Activated naive CD4-positive, alpha-beta T cell treated with anti-CD3 and anti-CD28 coated beads for 36 hours (primary cell): ENCODE results near the gene PKN2. TPM values are rescaled to one million over a fixed set of nuclear protein-coding genes. Genes with fewer than 3 reads are reported as not detected.

Experiments
- CTCF ChIA-PET: fragments of 350-600 bp; sonication (Branson Sonifier 250); formaldehyde crosslinking; loops from one replicate; lab custom pipeline; 2021; ENCODE audit warnings: antibody characterized with exemption; lab: Charles Lee
- DNase-seq: peaks from one replicate; pipeline ENCODE4 v3.0.0-alpha.2; 2020
- H3K27ac Mint-ChIP-seq: one replicate; pipeline ENCODE4 v1.8.0; 2021; ENCODE audit warnings: mild to moderate bottlenecking, mixed read lengths
- H3K27me3 Mint-ChIP-seq: one replicate; pipeline ENCODE4 v1.8.0; 2021; ENCODE audit warnings: low read depth, mixed read lengths
- H3K36me3 Mint-ChIP-seq: one replicate; pipeline ENCODE4 v1.8.0; 2021; ENCODE audit warnings: low read depth, mixed read lengths
- H3K4me1 Mint-ChIP-seq: one replicate; pipeline ENCODE4 v1.8.0; 2021; ENCODE audit warnings: low read depth, mixed read lengths
- H3K4me3 Mint-ChIP-seq: one replicate; pipeline ENCODE4 v1.8.0; 2021; ENCODE audit warnings: mild to moderate bottlenecking, moderate library complexity, mixed read lengths
- H3K9me3 Mint-ChIP-seq: one replicate; pipeline ENCODE4 v1.8.0; 2021; ENCODE audit warnings: mixed read lengths
- intact Hi-C: fragments of 100-400 bp; cut with micrococcal nuclease; formaldehyde crosslinking; loops from one replicate; pipeline ENCODE4 v1.15.1; 2023
- total RNA-seq, 2 experiments: library from RNA; stranded (reverse); gene quantifications; one replicate each; pipeline ENCODE4 v1.2.3, GENCODE V29; 2021

The PKN2 gene
- total RNA-seq, 2 experiments from 2014 or later: 17.2 to 17.9 TPM

DNA sequence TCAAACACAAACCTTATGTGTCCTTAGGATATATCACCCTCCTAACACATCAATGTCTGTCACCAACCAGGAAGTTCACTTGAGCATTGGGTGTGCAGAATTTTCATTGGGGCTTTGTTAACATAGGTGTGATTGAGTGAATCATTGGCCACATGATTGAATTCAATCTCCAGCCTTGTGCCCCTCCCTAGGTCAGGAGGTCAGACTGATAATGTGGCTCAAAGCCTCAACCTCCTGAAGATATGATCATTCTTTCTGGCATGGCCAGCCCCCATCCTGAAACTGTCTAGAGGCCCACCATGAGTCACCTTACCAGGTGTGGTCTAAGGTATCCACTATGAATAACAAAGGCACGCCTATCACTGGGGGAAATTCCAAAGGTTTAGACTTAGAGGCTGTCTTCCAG lies 90.1 kb downstream of the PKN2 start:
- intact Hi-C loops: loop anchor here (1.0 kb wide), 1 partner anchor 90 kb away; the partner anchor contains the start of gene PKN2
- Mint-ChIP-seq H3K27ac (peak overlapping the region; percentile 76), H3K4me3 (no peak overlapping the region), H3K4me1 (peaks cover 24% of the 10 kb centered on the region), H3K36me3 (peaks cover 44% of the 10 kb centered on the region), H3K27me3 (no peaks in the 10 kb centered on the region), H3K9me3 (no peaks in the 10 kb centered on the region)
- CTCF ChIA-PET: interaction anchor here (0.5 to 1.2 kb wide), 3 partner anchors 21 to 195 kb away, joined by 3 read pairs; no protein-coding TSS in a partner anchor
- peak; percentile 65 for DNase-seq

DNA sequence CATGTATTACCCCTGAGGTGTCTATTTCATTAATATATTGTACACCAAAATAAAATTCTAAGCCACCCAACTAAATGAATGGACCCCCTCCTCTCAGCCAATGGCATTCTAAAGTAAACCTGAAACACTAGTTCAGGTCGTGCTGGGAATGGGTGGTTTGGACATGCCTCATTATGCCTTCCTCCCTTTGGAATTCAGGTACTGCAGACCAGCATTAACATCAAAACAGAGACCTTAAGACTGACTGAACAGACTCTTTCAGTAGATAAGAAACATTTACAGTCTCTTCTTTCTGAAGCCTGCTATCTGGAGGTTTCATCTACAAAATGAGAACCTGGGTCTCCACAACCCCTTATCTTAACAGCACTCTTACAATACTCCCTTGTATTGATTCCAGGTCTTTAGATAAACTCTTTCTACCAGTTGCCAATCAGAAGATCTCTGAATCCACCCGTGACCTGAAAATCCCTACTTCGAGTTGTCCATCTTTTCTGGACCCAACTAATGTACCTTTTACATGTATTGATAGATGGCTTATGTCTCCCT lies 93.6 kb downstream of the PKN2 start:
- no peak overlapping the region for H3K27ac Mint-ChIP-seq
- no peaks in the 10 kb centered on the region for H3K27me3 Mint-ChIP-seq
- no peaks in the 10 kb centered on the region for H3K9me3 Mint-ChIP-seq
- no peak for DNase-seq
- peaks cover 40% of the 10 kb centered on the region for H3K36me3 Mint-ChIP-seq
- H3K4me1 Mint-ChIP-seq: peaks cover 24% of the 10 kb centered on the region
- intact Hi-C loops: no loop called here
- H3K4me3 Mint-ChIP-seq: no peak overlapping the region
- CTCF ChIA-PET: interaction anchor here (1.1 kb wide), 1 partner anchor 68 kb away, joined by 3 read pairs; no protein-coding TSS in a partner anchor

DNA sequence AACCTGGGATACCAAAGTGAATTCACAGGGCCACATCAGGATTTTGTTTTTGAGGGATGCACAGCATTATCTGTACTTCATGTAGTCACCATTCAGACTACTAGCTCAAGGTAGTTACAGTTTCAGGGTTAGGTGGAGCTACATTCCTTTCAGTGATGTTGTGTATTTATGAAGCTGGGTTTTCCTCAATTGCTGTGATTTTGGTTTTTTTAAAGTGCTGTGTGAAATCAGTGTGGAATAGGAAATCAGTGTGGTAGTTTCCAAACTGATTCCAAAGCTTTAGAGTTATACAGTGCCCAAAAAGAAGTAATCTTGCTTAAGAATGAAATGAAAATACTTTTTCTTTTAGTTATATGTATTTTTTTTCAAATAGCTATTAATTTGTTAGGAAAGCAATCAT lies 95.8 kb downstream of the PKN2 start:
- Mint-ChIP-seq H3K9me3 (no peaks in the 10 kb centered on the region), H3K27ac (no peak overlapping the region), H3K27me3 (no peaks in the 10 kb centered on the region), H3K4me1 (peaks cover 6% of the 10 kb centered on the region), H3K36me3 (peaks cover 27% of the 10 kb centered on the region), H3K4me3 (no peak overlapping the region)
- DNase-seq: no peak
- CTCF ChIA-PET: interaction anchor here (1.2 kb wide), 1 partner anchor 97 kb away, joined by 5 read pairs; no protein-coding TSS in a partner anchor
- intact Hi-C loops: no loop called here

DNA sequence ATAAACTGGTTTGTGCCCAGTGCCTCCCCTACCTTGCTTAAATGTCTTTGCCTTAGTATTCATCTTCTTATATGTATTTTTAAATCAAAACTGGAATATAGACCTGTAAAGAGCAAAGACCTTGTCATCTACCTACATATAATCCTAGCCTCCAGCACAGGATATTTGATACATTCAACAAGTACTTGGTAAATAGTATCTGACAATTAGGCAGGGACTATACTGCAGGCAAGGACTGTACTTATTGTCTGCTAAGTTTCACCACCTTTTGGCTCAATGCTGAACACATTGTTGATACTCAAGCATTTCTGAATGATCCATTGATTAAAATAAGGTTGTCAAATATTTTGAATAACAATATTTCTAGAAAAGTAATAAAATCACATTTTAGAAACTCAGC lies 96.4 kb downstream of the PKN2 start:
- no peak overlapping the region for H3K4me3 Mint-ChIP-seq
- no peaks in the 10 kb centered on the region for H3K27me3 Mint-ChIP-seq
- intact Hi-C loops: no loop called here
- peaks cover 2% of the 10 kb centered on the region for H3K4me1 Mint-ChIP-seq
- peaks cover 27% of the 10 kb centered on the region for H3K36me3 Mint-ChIP-seq
- no peaks in the 10 kb centered on the region for H3K9me3 Mint-ChIP-seq
- DNase-seq: no peak
- no peak overlapping the region for H3K27ac Mint-ChIP-seq
- CTCF ChIA-PET: interaction anchor here (0.8 to 1.2 kb wide), 2 partner anchors 9 to 96 kb away, joined by 3 to 5 read pairs; no protein-coding TSS in a partner anchor

DNA sequence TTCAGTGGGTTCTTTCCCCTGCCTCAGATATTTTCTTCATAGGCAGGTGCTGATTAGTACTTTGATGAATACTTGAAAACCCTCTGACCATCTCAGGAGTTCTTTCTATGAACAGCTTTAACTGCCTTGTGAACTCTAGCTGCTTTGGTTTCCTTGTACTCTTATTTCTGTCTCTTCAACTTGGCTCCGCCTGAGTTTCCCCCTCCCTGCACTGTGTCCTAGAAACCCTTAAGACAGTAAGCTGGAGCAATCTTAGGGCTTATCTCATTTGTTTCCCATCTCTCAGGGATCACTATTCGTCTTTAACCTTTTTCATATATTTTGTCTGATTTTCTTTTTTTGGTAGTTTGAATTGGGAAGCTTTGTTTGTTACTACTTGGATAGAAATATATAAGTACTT lies 99.1 kb downstream of the PKN2 start:
- Mint-ChIP-seq H3K9me3 (no peaks in the 10 kb centered on the region), H3K27me3 (no peaks in the 10 kb centered on the region), H3K4me1 (peaks cover 6% of the 10 kb centered on the region), H3K36me3 (peaks cover 12% of the 10 kb centered on the region), H3K27ac (no peak overlapping the region), H3K4me3 (no peak overlapping the region)
- CTCF ChIA-PET: interaction anchor here (0.6 kb wide), 1 partner anchor 128 kb away, joined by 3 read pairs; no protein-coding TSS in a partner anchor
- no peak for DNase-seq
- intact Hi-C loops: no loop called here

DNA sequence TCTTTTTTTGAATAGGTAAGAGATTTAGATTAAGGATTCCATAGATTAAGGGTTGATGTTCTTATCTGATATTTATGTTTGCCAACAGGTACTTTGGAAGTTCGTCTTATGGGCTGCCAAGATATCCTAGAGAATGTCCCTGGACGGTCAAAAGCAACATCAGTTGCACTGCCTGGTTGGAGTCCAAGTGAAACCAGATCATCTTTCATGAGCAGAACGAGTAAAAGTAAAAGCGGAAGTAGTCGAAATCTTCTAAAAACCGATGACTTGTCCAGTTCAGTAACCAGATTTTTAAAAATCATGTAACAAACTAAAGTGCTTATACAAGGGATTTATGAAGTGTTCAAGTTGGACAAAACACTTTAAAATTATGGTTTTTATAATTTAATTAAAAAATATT lies 100.5 kb downstream of the PKN2 start:
- Mint-ChIP-seq H3K36me3 (peaks cover 11% of the 10 kb centered on the region), H3K27ac (no peak overlapping the region), H3K4me3 (no peak overlapping the region), H3K4me1 (peaks cover 3% of the 10 kb centered on the region), H3K9me3 (no peaks in the 10 kb centered on the region), H3K27me3 (no peaks in the 10 kb centered on the region)
- CTCF ChIA-PET: interaction anchor here (0.7 kb wide), 1 partner anchor 233 kb away, joined by 4 read pairs; no protein-coding TSS in a partner anchor
- no peak for DNase-seq
- intact Hi-C loops: no loop called here

- peaks cover 11% of the 10 kb centered on the region for H3K4me1 Mint-ChIP-seq
- peaks cover 22% of the 10 kb centered on the region for H3K36me3 Mint-ChIP-seq
- CTCF ChIA-PET: interaction anchor here (2.2 kb wide), 1 partner anchor 90 kb away, joined by 7 read pairs; no protein-coding TSS in a partner anchor
- no peak overlapping the region for H3K27ac Mint-ChIP-seq
- H3K4me3 Mint-ChIP-seq: no peak overlapping the region
- H3K27me3 Mint-ChIP-seq: no peaks in the 10 kb centered on the region
- no peak for DNase-seq
- H3K9me3 Mint-ChIP-seq: no peaks in the 10 kb centered on the region
- intact Hi-C loops: no loop called here
Observed at GRCh38 chr1:88787023-88787903, 103.2 kb downstream of the PKN2 start.

- CTCF ChIA-PET: no interaction called here
- no peaks in the 10 kb centered on the region for H3K27me3 Mint-ChIP-seq
- H3K36me3 Mint-ChIP-seq: peaks cover 16% of the 10 kb centered on the region
- H3K4me3 Mint-ChIP-seq: no peak overlapping the region
- peaks cover 15% of the 10 kb centered on the region for H3K4me1 Mint-ChIP-seq
- DNase-seq: peak; percentile 10
- H3K9me3 Mint-ChIP-seq: no peaks in the 10 kb centered on the region
- intact Hi-C loops: no loop called here
- H3K27ac Mint-ChIP-seq: peak overlapping the region; percentile 46
Observed at GRCh38 chr1:88791192-88791591, 107.1 kb downstream of the PKN2 start.

GRCh38 chr1:88799491-88799890 lies 115.4 kb downstream of the PKN2 start:
- no peak overlapping the region for H3K27ac Mint-ChIP-seq
- H3K27me3 Mint-ChIP-seq: no peaks in the 10 kb centered on the region
- peaks cover 37% of the 10 kb centered on the region for H3K36me3 Mint-ChIP-seq
- CTCF ChIA-PET: interaction anchor here (0.5 to 1.6 kb wide), 6 partner anchors 10 to 172 kb away, joined by 3 to 4 read pairs (median 3); no protein-coding TSS in a partner anchor
- no peak overlapping the region for H3K4me3 Mint-ChIP-seq
- intact Hi-C loops: no loop called here
- no peak for DNase-seq
- peaks cover 22% of the 10 kb centered on the region for H3K4me1 Mint-ChIP-seq
- peaks cover 5% of the 10 kb centered on the region for H3K9me3 Mint-ChIP-seq

DNA sequence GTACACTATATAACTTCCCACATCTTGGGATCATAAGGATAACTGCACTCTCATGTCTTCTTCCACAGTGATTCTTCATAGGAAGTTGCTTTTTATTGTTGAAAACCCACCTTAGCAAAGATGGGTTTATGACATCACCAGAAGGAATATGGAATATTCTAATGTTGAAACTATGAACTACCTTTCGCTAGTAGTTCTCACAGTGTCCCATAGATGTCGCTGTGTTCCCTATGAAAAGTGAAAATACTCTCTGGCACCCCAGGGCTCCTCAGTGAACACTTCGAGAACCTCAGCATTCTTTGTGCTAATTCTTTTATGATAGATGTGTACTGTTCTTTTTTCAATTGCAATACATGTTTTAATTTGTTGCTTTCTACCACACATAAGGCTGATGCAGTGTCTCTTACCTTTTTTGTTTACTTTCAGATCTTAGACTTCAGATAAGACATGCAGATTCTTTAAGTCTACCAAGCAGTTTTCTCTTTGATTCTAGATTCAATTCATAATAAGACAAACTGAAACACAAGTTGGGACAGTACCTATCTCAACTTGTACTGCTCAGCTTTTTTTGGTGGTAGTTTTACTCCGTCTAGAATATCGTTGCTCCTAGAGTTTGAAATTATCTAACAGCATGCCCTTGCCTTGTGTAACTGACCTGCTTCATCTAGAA lies 116.4 kb downstream of the PKN2 start:
- CTCF ChIA-PET: interaction anchor here (0.7 to 2.2 kb wide), 4 partner anchors 15 to 76 kb away, joined by 3 to 15 read pairs (median 4); no protein-coding TSS in a partner anchor
- Mint-ChIP-seq H3K4me1 (peaks cover 17% of the 10 kb centered on the region), H3K9me3 (peaks cover 5% of the 10 kb centered on the region), H3K27me3 (no peaks in the 10 kb centered on the region), H3K4me3 (no peak overlapping the region), H3K27ac (peak overlapping the region; percentile 74), H3K36me3 (peaks cover 37% of the 10 kb centered on the region)
- DNase-seq: peak; percentile 72
- intact Hi-C loops: loop anchor here (1.0 to 5.0 kb wide), 7 partner anchors 68 to 477 kb away; partner anchors contain the start of genes GTF2B and PKN2

DNA sequence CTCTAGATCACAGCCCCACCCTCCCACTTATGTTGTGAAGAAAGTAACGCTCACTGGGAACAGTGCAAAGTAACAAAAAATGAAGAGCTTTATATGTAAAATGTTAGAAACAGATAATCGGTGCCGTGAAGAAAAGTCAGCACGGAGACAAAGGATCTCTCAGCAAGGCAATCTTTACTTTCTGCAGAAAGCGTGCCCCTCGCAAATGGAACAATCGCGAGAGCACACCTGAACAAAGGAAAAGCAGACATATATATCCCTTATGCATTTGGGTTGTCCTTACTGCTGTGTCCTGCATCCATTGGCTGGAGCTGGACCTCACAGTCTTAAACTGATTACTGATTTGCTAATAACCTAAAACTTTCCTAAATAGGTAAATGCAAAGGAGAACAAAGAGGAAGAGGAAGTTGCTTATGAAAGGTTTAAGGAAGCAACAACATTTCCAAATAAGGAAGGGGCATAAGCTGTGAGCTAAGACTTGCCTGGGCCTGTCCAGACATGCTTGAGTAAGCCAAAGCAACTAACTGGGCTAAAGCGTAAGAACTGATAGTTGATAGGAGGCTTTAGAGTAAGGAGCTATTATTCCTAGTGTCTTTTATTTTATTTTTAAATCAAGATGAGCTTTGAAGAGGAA lies 117.6 kb downstream of the PKN2 start:
- intact Hi-C loops: loop anchor here (5.0 kb wide), 3 partner anchors 136 to 476 kb away; no protein-coding TSS in a partner anchor
- DNase-seq: peak; percentile 10
- CTCF ChIA-PET: interaction anchor here (0.7 to 2.2 kb wide), 5 partner anchors 14 to 177 kb away, joined by 3 to 15 read pairs (median 3); no protein-coding TSS in a partner anchor
- H3K9me3 Mint-ChIP-seq: peaks cover 5% of the 10 kb centered on the region
- peaks cover 17% of the 10 kb centered on the region for H3K4me1 Mint-ChIP-seq
- peak overlapping the region; percentile 81 for H3K27ac Mint-ChIP-seq
- no peaks in the 10 kb centered on the region for H3K27me3 Mint-ChIP-seq
- H3K4me3 Mint-ChIP-seq: no peak overlapping the region
- peaks cover 42% of the 10 kb centered on the region for H3K36me3 Mint-ChIP-seq
